HL-60 (cell line): ENCODE measurements around the gene MYOG.

ENCODE experiments used
- DNase-seq, 2 experiments: peaks; one replicate each; pipeline ENCODE4 v3.0.0-alpha.2; 2010 to 2020; ENCODE audit warnings: low read depth in 1 of 2, low spot score in 1 of 2
- H3K27ac ChIP-seq: fragments of 250-450 bp; sonication (Bioruptor Pico); replicated peaks from 2 replicates; pipeline ENCODE4 v1.5.1; 2020; ENCODE audit warnings: mild to moderate bottlenecking, moderate library complexity
- H3K27me3 ChIP-seq: fragments of 250-450 bp; sonication (Bioruptor Pico); 2 replicates; pipeline ENCODE4 v1.5.1; 2021; ENCODE audit warnings: mild to moderate bottlenecking, moderate library complexity; ENCODE audit not compliant: insufficient read depth, poor library complexity, severe bottlenecking
- H3K4me3 ChIP-seq: replicated peaks from 2 replicates; pipeline ENCODE4 v1.5.1; 2011; ENCODE audit warnings: mild to moderate bottlenecking, control low read depth, low read length; ENCODE audit not compliant: insufficient read depth
- CTCF ChIP-seq: IDR thresholded peaks from one replicate; pipeline ENCODE4 v1.5.1; 2011; ENCODE audit warnings: low read length, control low read depth, inconsistent platforms; ENCODE audit not compliant: insufficient read depth
- GABPA ChIP-seq: IDR thresholded peaks from 2 replicates; pipeline ENCODE4 v1.6.1; 2012; ENCODE audit warnings: low read depth
- POLR2AphosphoS5 ChIP-seq: IDR thresholded peaks from 2 replicates; pipeline ENCODE4 v1.6.1; 2012; ENCODE audit warnings: low read depth
- SPI1 ChIP-seq: IDR thresholded peaks from 2 replicates; pipeline ENCODE4 v1.6.1; 2012; ENCODE audit warnings: low read depth, mild to moderate bottlenecking, borderline replicate concordance
- TF ChIP-seq, protein P1 (sequence below): IDR thresholded peaks from 2 replicates; pipeline ENCODE4 v1.6.1; 2012; ENCODE audit warnings: low read depth; ENCODE audit not compliant: insufficient replicate concordance

The MYOG gene

DNA sequence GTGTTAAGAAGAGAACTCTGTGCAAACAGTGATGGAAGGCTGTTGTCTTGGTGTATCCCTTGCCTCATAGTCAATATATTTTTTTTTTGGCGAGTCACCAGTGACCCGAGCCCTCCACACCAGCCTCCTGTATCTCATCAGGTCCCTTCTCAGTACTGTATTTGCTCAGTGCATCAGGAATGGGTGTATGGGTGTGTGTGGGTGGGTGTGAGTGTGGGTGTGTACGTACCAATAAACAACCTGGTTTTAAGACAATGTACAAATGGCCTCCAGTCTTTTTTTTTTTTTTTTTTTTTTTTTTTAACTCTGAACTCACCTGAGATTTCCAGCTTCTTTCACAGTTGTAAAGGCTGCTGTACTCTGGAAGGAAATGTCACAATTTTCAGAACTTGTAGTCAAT, 7.3 kb downstream of the MYOG start:
- Histone ChIP-seq H3K4me3 (no peak overlapping the region), H3K27me3 (no peaks in the 10 kb centered on the region), H3K27ac (no peak overlapping the region)
- no peak for TF ChIP-seq CTCF
- no peak for TF ChIP-seq SPI1
- TF ChIP-seq POLR2AphosphoS5, result no peak
- TF ChIP-seq, protein P1, sequence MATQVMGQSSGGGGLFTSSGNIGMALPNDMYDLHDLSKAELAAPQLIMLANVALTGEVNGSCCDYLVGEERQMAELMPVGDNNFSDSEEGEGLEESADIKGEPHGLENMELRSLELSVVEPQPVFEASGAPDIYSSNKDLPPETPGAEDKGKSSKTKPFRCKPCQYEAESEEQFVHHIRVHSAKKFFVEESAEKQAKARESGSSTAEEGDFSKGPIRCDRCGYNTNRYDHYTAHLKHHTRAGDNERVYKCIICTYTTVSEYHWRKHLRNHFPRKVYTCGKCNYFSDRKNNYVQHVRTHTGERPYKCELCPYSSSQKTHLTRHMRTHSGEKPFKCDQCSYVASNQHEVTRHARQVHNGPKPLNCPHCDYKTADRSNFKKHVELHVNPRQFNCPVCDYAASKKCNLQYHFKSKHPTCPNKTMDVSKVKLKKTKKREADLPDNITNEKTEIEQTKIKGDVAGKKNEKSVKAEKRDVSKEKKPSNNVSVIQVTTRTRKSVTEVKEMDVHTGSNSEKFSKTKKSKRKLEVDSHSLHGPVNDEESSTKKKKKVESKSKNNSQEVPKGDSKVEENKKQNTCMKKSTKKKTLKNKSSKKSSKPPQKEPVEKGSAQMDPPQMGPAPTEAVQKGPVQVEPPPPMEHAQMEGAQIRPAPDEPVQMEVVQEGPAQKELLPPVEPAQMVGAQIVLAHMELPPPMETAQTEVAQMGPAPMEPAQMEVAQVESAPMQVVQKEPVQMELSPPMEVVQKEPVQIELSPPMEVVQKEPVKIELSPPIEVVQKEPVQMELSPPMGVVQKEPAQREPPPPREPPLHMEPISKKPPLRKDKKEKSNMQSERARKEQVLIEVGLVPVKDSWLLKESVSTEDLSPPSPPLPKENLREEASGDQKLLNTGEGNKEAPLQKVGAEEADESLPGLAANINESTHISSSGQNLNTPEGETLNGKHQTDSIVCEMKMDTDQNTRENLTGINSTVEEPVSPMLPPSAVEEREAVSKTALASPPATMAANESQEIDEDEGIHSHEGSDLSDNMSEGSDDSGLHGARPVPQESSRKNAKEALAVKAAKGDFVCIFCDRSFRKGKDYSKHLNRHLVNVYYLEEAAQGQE, result no peak
- no peak for TF ChIP-seq GABPA
- DNase-seq, result no peak

GRCh38 chr1:203077956-203078355, 7.9 kb downstream of the MYOG start:
- TF ChIP-seq CTCF (no peak), GABPA (no peak), SPI1 (no peak), POLR2AphosphoS5 (no peak)
- TF ChIP-seq, protein P1, result no peak
- DNase-seq, result no peak
- Histone ChIP-seq H3K27ac (no peak overlapping the region), H3K27me3 (no peaks in the 10 kb centered on the region), H3K4me3 (no peak overlapping the region)

DNA sequence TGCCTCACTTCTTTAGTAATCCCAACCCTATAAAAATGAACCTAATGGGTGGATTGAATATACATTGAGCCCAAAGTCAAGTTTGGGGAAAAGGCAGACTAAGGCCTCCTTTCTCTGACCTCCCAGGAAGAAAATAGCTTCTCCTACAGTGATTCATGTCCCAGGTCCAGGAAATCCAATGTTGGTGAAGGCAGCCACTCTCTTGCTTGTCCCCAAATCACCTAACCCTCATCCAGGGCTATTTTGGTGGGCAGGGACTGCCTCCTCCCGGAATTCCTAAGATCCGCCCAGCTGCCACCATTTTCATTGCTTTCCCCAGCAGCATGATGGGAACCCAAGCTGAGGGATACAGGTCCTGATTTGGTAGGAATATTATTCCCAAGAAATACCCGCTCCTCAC, 8.4 kb downstream of the MYOG start:
- no peak overlapping the region for H3K4me3 ChIP-seq
- TF ChIP-seq POLR2AphosphoS5, result no peak
- no peak for TF ChIP-seq CTCF
- no peak for TF ChIP-seq GABPA
- no peak for TF ChIP-seq SPI1
- TF ChIP-seq, protein P1, result no peak
- no peaks in the 10 kb centered on the region for H3K27me3 ChIP-seq
- H3K27ac ChIP-seq, result no peak overlapping the region
- DNase-seq, result no peak
